HG03460 (cell line): ENCODE measurements around the gene DGKA.

Source experiments
- ATAC-seq: cut with Tn5 transposase; IDR thresholded peaks from one replicate; pipeline ENCODE4 v1.9.1; 2021; ENCODE audit not compliant: unreplicated experiment

DGKA gene

GRCh38 chr12:55931317-55931779, 386 bp downstream of the DGKA start:
- no peak for ATAC-seq

- no peak for ATAC-seq
Observed at GRCh38 chr12:55931780-55932550, 1.0 kb downstream of the DGKA start.

DNA sequence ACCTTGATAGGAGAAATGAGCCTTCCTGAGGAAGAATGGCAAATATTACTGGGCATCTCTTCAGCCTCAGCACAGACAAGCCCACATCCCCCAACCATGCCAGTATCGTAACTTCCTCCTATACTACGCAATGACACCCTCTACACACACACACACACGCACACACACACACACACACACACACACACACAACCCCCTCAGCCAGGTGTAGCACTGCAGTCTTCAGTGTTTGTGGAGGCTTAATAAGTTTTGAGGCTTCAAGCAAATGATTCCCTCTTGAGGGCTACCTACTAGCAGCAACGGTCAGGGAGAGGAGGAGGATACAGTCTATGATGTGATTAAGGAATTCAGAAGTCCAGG, 1.6 kb downstream of the DGKA start:
- ATAC-seq = no peak

DNA sequence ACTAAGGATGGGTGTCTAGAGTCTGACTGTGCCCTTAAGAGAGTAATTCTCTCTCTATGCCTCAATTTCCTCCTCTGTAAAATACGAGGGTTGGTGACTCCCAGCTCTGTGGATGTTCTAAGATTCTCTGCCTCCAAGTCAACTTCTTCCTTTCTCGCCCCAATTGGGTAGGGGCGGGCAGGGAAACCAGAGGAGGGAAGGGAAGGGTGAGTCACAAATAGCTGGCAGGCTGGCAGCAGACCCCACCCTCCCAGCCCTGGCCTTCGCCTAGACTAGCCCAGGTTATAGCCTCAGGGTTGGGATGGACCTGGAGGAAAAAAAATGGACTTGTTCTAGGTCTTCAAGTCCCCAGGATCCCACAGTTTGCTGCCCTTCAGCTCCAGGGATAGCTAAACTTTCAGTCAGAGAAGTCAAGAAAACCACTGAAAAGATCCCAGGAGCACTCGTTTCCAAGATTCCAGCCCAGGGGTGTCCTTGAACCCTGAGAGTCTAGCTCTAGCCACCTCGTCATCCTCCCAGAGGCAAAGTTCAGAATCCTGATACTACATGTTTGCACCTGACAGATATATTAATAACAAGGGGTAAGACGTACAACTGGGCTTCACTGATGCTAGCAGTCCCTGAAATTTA, 2.3 kb downstream of the DGKA start:
- ATAC-seq = no peak

DNA sequence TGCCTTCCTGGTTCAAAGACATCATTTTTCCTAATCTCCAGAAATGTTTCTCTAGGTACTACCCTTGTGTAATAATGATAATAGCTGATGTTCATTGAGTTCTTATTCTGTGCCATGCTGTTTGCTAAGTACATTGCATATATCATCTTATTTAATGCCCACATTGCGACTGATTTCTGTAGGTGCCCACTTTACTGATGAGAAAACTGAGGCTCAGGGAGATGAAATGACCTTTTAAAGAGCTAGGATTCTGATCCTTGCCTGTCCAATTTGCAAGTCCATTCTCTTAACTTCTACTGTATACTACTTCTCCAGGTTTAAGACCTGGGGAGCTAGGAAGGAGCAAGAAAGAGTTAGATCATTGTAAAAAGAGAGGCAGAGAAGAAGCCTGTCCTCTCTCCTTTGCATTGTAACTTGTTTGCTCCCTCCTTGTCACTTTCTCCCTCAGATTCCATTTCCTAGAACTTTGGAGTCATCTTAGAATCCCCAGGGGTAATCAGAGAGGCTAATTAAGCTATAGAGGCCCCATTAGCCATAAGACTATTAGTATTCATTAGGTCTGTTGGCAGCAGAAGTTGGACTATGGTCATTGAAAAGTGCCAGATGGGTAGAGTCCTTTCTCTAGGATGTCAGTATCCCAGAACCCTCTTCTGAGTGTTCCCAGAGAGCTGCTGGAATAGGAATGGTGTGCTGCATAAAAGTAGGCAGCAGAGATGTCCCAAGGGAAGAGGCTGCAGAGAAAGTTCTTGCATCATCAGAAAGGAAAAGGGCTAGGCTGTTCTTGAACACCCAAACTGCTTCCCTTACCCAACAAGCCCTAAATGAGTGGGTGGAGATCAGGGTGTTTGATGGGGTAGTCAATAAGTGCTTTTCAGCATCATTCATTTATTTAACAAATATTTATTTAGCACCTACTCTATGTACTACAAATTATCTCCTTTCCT, 3.1 kb downstream of the DGKA start:
- no peak for ATAC-seq

DNA sequence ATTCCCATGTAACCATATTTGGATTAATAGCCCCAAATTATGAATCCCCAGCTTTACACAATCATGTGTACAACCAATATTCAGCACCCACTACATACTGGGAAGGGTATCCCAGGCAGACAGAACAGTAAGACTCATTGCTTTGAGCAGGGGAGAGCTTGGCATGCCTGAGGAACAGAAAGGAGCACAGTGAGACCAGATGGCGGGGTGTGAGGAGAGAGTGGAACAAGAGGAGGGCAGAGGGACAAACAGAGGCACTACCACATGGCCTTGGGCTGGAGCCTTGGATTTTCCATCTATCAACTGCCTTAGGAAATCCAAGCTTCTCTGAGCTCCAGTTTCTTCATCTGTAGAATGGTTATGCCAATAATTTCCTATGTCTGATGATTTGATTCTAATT, 3.8 kb downstream of the DGKA start:
- ATAC-seq = no peak

- no peak for ATAC-seq
Observed at GRCh38 chr12:55935738-55936151, 4.8 kb downstream of the DGKA start.

DNA sequence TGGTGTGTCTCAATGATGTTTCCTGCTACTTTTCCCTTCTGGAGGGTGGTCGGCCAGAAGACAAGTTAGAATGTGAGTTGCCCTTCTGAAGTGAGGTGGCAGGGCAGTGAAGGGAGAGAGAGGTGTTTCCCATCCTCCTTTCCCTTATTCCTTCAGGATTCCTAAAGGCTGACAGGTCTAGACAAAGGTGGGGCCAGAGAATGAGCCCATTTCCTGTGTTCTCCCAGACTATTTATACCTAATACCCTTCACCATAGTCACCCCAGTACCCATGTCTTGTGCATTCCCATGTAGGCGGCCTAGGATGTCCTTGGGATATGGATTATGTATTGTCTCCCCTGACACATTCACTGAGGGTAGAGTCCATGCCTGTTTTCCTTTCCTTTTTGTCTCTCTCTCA, 7.0 kb downstream of the DGKA start:
- ATAC-seq = no peak

DNA sequence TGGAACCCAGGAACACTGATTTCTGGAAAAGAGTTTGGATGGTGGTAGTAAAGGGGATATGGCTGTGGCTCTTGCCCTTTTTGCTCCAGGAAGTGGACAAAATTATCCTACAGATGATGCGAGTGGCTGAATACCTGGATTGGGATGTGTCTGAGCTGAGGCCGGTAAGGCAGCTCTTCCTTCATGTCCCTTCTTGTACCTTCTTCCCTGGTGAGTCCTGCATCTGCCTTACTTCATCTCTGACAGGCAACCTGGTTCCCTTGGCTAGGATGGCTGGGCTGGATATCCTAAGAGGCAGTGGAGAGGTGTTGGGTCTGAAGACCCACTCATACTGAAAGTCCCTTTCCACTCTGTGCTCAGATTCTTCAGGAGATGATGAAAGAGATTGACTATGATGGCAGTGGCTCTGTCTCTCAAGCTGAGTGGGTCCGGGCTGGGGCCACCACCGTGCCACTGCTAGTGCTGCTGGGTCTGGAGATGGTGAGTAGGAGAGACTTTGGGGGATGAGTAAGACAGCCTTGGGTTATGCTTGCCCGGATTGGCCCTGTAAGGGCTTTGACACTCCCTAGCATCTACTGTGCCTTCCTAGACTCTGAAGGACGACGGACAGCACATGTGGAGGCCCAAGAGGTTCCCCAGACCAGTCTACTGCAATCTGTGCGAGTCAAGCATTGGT, 8.0 kb downstream of the DGKA start:
- ATAC-seq = no peak

GRCh38 chr12:55940065-55940732, 9.2 kb downstream of the DGKA start:
- peak; percentile 97 for ATAC-seq

DNA sequence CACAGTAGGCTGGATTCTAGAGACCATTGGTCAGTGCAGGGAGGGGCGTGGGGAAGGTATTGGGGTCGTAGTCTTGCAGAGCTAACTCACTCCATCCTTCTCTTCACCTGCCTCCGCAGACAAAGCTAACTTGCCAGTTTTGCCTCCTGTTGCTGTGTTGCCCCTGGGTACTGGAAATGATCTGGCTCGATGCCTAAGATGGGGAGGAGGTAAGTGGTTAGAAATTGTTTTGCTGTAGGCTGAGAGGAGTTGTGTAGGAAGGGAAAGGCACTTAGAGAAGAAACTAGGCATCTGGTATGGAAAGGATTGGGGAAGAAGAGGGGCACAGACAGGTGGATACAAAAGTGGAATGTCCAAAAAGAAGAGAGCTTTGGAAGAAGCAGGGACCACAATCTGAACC, 11.1 kb downstream of the DGKA start:
- no peak for ATAC-seq

- no peak for ATAC-seq
Observed at GRCh38 chr12:55942577-55943136, 11.7 kb downstream of the DGKA start.

DNA sequence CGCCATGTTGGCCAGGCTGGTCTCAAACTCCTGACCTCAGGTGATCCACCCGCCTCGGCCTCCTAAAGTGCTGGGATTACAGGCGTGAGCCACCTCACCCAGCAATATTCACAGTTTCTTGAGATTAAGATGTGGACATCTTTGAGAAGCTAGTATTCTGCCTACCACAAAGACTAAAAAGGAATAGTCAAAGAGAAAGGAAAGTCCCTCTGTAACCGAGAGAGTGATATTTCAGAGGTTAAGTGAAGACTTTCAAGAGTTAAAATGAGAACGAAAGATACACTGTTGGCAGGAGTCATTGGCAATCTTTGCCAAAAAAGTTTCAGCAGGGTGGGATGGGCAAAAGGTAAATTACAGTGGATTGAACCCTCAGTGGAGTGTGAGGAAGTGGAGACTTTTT, 15.6 kb downstream of the DGKA start:
- ATAC-seq = no peak

GRCh38 chr12:55955344-55955743, 24.4 kb downstream of the DGKA start:
- ATAC-seq = no peak

DNA sequence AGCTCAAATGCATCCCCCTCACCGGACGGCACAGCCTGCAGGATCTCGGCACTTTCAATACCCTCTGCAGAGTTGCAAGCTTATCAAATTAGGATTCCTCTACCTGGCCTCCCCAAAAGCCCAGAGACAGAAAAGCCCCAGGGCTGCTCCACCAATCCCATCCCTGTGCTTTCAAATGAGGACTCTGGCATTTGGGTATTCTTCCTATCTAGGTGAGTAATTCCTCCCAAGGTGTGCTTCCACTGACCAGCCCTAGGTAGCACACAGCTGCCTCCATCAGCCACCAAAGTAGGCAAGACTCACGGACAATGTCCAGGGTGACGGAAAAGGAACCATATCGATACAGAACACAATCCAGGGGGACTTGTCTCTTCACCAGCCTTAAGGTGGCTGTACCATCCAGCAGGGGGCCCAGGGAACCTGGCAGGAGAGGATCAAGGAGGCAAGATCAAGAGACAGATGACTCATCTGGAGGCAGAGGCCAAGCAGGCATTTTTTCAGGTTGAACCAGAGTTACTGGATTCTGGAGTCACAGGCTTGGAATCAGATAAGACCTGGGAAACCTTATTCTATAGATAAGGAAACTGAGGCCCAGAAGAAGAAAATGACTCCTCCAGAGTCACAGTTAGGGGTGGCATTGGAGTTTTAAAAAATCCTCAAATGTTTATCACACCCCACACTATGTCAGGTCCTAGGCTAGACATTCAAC, 25.0 kb downstream of the DGKA start:
- no peak for ATAC-seq

DNA sequence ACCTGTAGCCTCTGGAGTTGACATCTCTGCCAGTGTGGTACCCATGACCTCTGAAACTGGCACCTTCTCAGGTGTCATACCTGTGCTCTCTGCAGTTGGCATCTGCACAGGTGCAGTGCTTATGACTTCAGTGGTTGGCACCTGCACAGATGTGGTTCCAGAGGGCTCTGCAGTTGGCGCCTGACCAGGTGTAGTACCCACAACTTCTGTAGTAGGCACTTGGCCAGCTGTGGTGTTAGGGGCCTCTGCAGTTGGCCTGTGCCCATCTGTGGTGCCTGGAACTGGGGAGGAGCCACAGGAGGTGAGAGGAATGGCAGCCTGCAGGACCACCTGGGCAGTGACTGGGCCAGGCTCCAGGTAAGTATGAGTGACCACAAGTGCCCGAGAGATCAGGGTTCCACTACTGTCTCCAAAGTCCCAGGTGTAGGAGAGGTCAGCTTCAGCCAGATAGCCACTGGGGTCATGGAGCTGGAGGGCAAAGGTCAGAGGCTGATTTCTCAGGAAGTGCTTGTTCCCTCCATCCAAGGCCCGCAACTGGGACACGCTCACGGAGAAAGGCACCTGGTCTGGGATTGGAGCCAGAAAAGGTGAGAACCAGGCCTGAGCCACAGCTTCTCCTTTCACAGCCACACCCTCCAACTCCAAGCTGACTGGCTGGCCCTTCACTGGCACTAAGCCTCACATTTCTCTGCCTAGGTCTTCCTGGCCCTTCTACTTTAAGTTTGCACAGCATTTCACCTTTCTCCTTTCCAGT, 26.3 kb downstream of the DGKA start:
- ATAC-seq = no peak

GRCh38 chr12:55963760-55964159, 32.8 kb downstream of the DGKA start:
- ATAC-seq = no peak

DNA sequence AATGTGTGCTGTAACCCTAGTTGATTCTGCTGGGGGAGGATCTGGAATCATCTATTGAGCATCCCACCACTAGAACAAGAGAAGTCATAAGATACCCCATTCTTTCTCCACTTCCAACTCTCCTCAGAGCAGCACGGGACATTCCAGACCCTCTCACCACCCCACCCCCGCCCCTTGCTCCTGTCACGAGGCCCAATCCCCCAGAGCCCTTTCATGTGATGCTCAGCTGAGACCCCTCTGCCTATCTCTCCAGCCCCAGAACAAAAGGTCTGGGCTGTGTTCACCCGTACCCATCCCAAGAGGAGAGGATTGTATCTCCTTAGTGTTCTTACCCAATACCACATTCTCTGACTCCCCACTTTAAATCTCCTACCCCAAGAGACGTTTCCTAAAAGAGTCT, 34.3 kb downstream of the DGKA start:
- no peak for ATAC-seq

GRCh38 chr12:55965941-55966407, 35.0 kb downstream of the DGKA start, which contains the start of gene PMEL:
PMEL (minus strand) TSS chr12:55966042; CDS start chr12:55966011, 31 bp downstream.
- no peak for ATAC-seq
